ENCODE measurements around the gene SLF2.
"Not testable (repeated sequence)": the region's sequence is repeated elsewhere in the genome, so short reads cannot be mapped to it uniquely, and the experiment has no call there.

SLF2 gene

DNA sequence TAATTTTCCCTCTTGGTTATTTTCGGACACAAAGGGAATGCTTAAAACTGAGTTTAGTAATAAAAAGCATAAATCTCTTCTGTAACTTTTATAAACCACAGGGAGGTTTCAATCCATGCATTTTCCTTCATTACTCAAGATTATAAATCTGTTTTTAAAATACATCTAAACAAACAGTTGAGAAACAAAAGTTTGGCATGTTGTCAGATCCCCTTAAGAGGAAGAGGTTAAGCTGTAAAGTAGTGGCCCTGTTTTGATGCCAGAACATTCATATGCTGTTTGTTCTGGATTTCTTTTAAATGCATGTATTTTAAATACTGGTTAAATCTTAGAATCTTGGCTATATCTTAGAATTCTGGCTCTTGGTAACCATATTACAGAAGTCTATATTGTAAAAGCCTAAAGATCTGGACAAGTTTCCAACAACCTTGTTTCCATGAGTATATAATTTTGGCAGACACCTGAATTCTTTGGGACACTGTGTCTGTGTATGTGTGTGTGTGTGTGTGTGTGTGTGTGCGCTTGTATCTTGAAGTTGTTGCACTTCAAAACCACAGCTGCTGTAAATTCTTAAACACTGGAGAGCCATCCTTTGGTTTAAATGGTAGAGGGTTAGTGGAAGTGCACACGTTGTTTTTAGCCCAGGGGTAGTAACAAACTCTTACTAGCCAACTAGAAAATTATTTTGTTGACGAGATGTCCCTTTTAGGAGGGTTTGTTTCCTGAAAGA lies 49.8 kb downstream of the SLF2 start:
- DNase-seq (ENCODE audit: low spot score) = no peak

DNA sequence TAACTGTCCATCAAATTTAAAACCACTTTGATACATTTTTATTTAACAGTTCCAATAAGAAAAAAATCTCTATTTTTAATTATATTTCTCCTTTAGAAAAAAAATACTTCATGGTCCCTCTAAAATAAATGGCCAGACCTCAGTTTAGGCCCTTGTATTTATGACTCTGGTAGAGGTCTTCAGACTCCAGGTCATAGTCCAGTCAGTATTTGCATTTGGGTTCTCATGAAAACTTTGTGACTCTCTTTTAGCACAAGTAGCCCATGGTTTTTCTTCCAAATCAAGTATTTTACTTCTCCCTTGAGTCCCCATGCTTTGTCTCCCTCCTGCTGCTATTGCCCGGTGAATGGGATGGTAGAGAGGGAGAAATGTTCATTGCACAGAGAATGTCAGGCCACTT lies 51.1 kb downstream of the SLF2 start:
- DNase-seq (ENCODE audit: low spot score) = no peak

DNA sequence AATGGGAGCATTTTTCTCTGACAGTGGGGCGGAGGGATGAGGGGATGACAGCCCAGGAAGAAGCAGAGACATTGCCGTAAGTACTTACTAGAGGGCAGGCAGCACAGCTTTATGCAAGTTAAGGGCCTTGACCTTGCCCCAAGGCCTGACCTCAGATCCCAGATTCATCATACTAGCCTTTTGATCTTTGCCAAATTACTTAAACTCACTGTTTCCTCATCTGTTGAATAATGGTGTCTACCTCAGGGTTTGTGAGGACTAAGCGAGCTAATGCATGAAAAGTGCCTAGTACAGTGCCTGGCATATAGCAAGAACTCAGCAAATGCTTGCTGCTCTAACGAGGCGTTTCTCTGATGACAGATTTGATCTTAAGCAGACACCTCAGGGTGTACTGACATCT lies 53.1 kb downstream of the SLF2 start:
- no peak for DNase-seq (ENCODE audit: low spot score)

- no peak for DNase-seq (ENCODE audit: low spot score)
These were observed 54.1 kb downstream of the SLF2 start for GRCh38 chr10:100966887-100967286.

DNA sequence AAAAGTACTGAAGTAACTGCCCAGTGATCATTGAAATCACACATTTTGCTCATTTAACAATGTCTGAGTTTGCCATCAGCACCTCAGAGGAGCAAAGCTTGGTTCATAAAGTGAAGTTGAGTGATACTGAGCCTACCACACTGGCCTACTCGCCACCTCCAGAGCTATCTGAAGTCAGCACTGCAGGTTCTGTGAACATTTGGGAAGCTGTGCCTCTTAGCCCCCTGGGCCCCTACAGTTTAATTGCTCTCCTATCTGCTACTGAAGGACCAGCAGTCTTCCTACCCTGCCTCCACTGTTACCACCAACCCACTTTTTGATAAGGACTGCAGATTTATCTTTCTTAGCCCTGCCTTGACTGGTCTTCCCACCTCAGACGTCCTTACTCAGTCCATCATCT lies 54.6 kb downstream of the SLF2 start:
- DNase-seq (ENCODE audit: low spot score) = no peak

GRCh38 chr10:100968062-100968736 lies 55.4 kb downstream of the SLF2 start:
- no peak for DNase-seq (ENCODE audit: low spot score)

DNA sequence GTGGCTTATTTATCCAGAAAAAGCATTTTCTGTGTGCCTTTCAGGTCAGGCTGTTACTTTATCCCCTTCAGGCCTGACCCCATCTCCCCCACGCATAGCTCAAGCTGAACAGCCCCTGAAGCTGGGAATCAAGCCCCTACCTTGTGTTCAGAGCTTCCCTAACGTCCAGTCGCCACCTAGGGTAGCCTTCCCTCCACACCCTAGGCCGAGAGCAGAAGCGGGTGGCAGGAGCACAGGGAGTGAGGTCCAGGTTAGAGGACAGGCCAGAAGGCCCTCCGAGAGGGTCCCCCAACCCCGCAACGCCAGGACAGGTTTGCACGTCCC lies 56.1 kb downstream of the SLF2 start:
- DNase-seq (ENCODE audit: low spot score) = no peak

DNA sequence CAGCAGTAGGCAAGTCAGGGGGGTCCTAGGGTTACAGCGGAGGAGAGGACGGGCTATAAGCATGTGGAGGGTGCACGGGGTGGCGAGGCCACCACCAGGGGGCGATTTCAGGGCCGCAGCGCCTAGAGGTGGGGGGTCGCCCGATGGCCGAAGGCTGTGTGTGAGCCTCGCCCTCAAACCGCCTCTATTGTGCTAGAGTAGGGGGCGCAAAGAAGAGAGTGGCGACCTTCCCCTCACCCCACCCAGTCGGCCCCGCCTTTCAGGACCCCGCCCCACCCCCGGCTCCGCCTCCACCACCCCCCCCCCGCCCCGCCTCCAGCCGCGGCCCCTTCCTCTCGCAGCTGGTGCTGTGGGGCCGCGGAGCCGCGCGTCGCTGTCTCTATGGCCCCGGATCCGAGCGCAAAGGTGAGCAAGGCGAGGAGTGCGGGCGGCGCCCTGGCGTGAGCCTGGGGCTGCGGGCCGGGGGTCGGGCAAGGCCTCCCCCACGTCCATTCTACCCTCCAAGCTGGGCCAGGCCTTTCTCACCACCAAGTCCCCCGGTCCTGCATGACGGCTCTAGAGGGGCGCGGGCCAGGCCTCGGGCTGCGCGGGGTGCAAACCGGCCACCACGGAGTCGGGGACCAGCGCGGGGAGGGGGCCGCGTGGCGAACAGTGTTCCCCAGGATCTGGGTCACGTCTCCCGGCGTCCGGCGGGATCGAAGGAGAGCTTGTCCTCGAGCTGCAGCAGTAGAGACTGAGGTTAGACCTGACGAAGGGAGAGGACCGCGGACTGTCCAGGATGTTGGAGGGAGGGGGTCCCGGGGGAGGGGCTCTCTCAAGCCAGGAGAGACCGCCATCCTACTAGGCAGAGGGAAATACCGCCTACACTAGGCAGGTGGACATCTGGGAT lies 56.7 kb downstream of the SLF2 start, which contains the start of gene SEMA4G:
Gene SEMA4G (plus strand): TSS at position 318 of the 889 bp plus-strand sequence. CDS start 3,409 bp downstream, outside the sequence.
- peak; percentile 61 for DNase-seq (ENCODE audit: low spot score)

DNA sequence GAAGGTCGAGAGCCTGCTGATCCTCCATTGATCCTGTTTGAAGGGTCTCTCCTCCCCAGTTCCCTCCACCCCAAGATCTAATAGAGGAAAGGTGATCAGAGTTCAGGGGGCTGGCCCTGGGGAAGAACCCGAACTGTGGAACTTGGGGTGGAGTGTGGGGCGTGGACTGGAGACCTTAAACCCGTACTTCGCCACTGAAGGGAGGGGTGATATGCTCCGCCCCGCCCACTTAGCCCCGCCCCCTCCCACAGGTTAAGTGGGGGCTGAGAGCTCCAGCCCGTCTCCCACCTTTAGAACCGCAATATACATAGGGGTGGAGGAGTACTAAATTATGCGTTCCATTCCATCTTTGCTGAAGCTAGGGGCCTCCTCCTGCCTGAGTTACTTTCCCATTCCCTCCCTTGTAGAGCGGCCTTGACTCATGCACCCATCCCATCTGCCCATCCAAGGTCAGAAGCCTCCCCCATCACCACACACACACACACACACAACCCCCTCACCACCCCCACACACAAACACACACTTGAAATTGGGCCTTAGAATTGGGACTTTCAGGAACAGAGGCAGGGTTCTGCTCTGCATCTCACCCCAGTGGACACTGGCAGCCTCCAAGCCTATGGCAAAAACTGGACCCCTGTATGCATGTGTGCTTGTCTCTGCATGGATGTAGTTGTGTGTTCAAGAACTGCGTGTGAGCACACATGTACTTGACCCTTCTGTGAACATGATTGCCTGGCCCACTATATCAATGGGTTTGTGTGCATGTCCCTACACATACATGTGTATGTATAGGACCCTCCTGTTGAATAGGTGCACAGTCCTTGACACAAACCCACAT lies 57.5 kb downstream of the SLF2 start:
- peak; percentile 57 for DNase-seq (ENCODE audit: low spot score)

DNA sequence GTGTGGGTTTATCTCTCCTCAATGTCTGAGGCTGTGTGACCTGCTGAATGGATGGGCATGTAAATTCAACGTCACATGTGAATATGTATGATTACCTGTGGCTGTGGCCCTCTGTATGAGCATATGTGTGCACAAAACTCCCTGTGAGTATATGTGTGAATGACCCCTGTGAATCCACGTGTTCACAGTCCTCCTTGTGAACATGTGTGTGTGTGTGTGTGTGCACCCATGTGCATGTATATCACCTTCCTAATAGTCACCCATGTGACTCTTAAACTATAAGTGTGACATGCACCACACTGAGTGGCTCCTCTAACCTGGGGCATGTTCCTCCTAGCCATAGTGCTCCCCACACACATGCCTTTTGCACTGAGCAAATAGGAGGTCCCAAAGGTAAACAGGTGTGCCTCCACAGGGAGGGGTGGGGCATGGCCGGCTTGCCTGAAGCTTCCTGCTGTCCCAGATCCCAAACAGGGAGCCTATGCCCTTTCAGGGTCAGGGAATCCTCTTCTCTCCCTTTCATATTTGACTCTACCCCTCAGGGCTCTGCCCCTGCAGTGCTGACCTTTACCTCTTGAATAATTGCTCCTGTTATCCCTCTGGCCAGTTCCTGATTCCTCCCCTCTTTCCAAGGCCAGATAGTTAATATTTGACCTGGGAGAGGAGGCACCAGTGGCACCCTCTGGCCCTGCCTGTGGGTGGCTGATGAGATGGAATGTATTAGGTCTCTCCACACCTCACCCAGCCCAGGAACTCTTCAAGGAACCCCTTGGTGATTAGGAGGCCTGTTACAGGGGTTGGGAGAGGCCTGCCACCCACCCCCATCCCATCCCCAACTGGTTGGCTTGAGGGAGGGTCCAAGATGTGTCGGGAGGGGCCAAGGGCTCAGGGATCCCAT lies 58.4 kb downstream of the SLF2 start:
- no peak for DNase-seq (ENCODE audit: low spot score)

- DNase-seq (ENCODE audit: low spot score) = no peak
These were observed 59.5 kb downstream of the SLF2 start for GRCh38 chr10:100972115-100972903.

DNA sequence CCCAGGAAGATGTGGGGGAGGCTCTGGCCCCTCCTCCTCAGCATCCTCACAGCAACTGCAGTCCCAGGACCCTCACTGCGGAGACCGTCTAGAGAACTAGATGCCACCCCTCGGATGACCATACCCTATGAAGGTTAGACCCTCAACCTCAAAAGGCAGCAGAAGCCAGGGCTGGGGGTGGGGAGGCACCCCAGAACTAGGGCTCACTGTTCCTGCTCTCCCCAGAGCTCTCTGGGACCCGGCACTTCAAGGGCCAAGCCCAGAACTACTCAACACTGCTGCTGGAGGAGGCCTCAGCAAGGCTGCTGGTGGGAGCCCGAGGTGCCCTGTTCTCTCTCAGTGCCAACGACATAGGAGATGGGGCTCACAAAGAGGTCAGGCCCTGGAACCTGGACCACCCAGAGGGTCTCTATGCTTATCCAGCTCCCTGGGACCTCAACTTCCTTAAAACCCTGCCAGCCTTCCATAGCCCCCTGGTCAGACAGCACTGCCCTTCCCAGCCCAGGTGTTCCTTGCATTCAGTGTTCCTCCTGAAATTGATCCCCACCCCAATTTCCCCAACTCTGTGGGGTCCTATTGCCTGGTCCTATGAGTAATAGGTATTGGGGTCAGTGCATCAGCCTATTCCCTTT lies 60.3 kb downstream of the SLF2 start:
- DNase-seq (ENCODE audit: low spot score) = no peak

GRCh38 chr10:100975397-100975796 lies 62.6 kb downstream of the SLF2 start:
- DNase-seq (ENCODE audit: low spot score) = not testable (repeated sequence)

DNA sequence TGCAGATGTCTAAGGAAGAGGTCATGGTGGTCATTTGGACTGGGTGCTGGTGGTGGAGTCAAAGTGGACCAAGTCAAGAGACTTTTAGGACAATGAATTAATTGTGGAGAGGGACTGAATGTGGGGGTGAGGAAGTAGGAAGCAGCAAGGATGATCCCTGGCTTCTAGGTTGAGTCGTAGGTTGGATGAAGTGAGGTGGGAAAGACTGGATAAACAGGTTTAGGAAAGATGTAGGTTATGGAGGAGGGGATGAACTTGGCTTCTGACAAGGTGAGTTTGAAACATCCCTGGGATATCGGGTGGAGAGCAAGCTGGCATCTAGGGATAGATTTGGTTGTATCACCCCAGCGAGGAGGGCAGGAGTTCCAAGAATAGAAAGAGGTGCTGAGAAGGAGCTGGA lies 64.1 kb downstream of the SLF2 start:
- no peak for DNase-seq (ENCODE audit: low spot score)

DNA sequence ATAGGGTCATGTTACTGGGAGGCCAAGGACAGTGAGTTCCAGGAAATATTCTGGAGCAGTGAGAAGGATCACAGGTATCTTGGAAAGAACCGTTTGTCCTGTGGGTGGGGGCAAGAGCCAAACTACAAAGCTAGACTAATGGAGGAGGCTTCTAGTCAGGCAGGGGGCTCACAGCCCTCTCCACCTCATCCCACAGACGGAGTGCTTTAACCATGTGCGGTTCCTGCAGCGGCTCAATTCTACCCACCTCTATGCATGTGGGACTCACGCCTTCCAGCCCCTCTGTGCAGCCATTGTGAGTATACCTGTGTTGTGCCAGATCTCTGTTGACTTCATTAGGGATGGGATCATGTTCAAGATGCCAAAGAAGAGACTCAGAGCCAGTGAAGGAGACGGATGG lies 64.7 kb downstream of the SLF2 start:
- DNase-seq (ENCODE audit: low spot score) = no peak

GRCh38 chr10:100978121-100978900 lies 65.5 kb downstream of the SLF2 start:
- no peak for DNase-seq (ENCODE audit: low spot score)

DNA sequence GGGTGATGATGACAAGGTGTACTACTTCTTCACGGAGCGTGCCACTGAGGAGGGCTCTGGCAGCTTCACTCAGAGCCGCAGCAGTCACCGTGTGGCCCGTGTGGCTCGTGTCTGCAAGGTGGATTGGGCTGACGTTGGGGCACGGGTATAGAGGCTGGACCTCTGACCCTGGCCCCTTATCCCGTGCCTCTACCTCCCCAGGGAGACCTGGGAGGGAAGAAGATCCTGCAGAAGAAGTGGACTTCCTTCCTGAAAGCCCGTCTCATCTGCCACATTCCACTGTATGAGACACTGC lies 66.1 kb downstream of the SLF2 start:
- no peak for DNase-seq (ENCODE audit: low spot score)

DNA sequence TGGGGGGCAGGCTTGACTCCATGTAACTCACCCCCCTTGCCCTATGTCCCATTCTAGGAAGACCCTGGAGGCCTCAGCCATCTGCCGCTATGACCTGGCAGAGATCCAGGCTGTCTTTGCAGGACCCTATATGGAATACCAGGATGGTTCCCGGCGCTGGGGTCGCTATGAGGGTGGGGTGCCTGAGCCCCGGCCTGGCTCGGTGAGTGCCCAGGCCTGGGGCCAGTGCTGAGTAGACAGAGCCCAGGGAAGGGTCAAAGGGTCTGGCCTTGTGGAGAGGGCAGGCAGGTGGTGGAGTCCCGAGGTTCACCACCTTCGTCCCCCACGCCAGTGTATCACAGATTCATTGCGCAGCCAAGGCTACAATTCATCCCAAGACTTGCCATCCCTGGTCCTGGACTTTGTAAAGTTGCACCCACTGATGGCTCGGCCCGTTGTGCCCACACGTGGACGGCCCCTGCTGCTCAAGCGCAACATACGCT lies 67.1 kb downstream of the SLF2 start:
- DNase-seq (ENCODE audit: low spot score) = no peak

GRCh38 chr10:100980311-100980710 lies 67.5 kb downstream of the SLF2 start:
- DNase-seq (ENCODE audit: low spot score) = no peak

All from cerebellar cortex (tissue), 1 donor.